ENCODE measurements around the gene DHFR2. TPM values are rescaled to one million over a fixed set of nuclear protein-coding genes. Genes with fewer than 3 reads are reported as not detected.
A peak's percentile ranks its signal among the peaks of the same experiment; 100 is the strongest.

The DHFR2 gene
- total and polyA plus RNA-seq, 4 donors = 3.5 to 8.1 (median 5.1) TPM

DNA sequence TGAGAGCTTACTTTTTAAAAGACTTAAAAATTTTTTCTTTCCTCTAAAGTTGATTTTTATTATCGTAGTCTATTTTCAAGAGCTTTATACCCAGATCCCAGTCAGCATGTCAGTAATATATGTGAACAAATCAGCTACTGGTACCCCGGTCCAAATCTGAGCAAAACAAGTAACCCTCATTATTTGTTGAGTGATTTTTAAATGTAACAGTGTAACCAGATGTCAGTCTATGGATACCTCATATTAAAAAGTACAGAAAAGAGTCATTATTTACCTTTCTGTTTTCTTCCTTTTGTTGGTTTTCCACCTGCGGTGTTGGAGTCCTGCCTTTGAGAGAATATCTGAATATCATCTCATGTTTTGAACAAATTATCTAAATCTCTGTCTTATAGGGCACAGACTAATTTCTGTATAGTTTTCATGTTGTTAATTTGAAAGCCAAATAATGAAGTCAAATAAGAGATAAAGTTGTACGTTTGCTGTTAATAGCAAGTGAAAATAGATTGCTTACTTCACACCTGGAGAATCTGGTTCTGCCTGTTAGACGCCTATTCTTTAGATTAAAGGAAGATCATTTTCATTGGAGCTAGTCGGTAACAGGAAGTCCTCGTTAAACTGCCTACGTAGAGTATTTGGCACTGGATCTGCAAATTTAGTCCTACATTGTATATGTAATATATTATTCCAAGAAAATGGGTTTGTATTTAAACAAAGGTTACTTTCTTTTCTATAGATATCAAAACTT, 34.5 kb downstream of the DHFR2 start, which contains the start of gene STX19:
Gene STX19, minus strand, starts transcription at position 505 of the 745 bp plus-strand sequence. CDS start 13,328 bp downstream, outside the sequence.
- DNase-seq = peak in 2 of 3 donors; percentile 68 to 86
- Histone ChIP-seq H3K36me3 (ENCODE audit: control insufficient read depth in 4 of 4, insufficient read depth in 4 of 4, low read length in 4 of 4) (no peaks in the 10 kb centered on the region), H3K27ac (ENCODE audit: low read depth in 1 of 2, low read length in 1 of 2) (no peak within 1 kb of the TSS), H3K9me3 (ENCODE audit: control insufficient read depth in 4 of 4, insufficient read depth in 3 of 4, low read length in 3 of 4) (no peaks in the 10 kb centered on the region), H3K4me1 (ENCODE audit: control insufficient read depth in 5 of 5, insufficient read depth in 5 of 5, low read length in 5 of 5) (no peaks in the 10 kb centered on the region), H3K4me3 (no peak within 1 kb of the TSS), H3K27me3 (ENCODE audit: control insufficient read depth in 3 of 3, insufficient read depth in 3 of 3, low read length in 2 of 3) (no peaks in the 10 kb centered on the region), H3K9ac (ENCODE audit: insufficient read depth in 1 of 2, low read length in 2 of 2) (peak within 1 kb of the TSS in 1 of 2 donors; percentile 35)
- WGBS, 2 donors = 56 to 78% methylated on average over 8 of the region's 8 CpGs
- no peak for ATAC-seq (ENCODE audit: insufficient read depth, low FRiP score)
- TF ChIP-seq, protein P1, sequence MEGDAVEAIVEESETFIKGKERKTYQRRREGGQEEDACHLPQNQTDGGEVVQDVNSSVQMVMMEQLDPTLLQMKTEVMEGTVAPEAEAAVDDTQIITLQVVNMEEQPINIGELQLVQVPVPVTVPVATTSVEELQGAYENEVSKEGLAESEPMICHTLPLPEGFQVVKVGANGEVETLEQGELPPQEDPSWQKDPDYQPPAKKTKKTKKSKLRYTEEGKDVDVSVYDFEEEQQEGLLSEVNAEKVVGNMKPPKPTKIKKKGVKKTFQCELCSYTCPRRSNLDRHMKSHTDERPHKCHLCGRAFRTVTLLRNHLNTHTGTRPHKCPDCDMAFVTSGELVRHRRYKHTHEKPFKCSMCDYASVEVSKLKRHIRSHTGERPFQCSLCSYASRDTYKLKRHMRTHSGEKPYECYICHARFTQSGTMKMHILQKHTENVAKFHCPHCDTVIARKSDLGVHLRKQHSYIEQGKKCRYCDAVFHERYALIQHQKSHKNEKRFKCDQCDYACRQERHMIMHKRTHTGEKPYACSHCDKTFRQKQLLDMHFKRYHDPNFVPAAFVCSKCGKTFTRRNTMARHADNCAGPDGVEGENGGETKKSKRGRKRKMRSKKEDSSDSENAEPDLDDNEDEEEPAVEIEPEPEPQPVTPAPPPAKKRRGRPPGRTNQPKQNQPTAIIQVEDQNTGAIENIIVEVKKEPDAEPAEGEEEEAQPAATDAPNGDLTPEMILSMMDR (IDR thresholded peaks at IDR 0.05; ENCODE audit: control extremely low read depth, extremely low read depth) = no peak

DNA sequence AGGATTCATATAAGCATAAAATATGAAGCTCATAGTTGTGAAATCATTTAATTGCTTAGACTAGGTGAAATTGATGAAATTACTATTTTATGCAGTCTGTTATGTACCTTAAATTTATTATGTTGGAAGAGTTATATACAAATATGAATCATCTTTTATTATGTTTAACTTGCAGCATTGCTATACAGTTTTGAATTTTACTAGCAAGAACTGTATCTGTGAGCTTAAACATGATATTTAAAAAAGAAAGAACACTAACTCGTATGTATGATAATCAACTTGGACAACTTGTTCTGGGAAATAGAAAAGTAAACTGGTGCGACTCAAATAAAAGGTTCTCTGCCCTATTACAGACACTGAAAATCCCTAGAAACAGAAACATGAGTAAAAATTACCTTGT, 36.1 kb downstream of the DHFR2 start:
- no peak overlapping the region for H3K9ac ChIP-seq (ENCODE audit: insufficient read depth in 1 of 2, low read length in 2 of 2)
- H3K27me3 ChIP-seq (ENCODE audit: control insufficient read depth in 3 of 3, insufficient read depth in 3 of 3, low read length in 2 of 3) = no peaks in the 10 kb centered on the region
- 71 to 88% methylated on average over 2 of the region's 2 CpGs for WGBS, 2 donors
- H3K9me3 ChIP-seq (ENCODE audit: control insufficient read depth in 4 of 4, insufficient read depth in 3 of 4, low read length in 3 of 4) = no peaks in the 10 kb centered on the region
- H3K27ac ChIP-seq (ENCODE audit: low read depth in 1 of 2, low read length in 1 of 2) = no peak overlapping the region
- no peaks in the 10 kb centered on the region for H3K36me3 ChIP-seq (ENCODE audit: control insufficient read depth in 4 of 4, insufficient read depth in 4 of 4, low read length in 4 of 4)
- H3K4me3 ChIP-seq = no peak overlapping the region
- no peak for DNase-seq
- TF ChIP-seq, protein P1 (IDR thresholded peaks at IDR 0.05; ENCODE audit: control extremely low read depth, extremely low read depth) = no peak
- ATAC-seq (ENCODE audit: insufficient read depth, low FRiP score) = no peak
- H3K4me1 ChIP-seq (ENCODE audit: control insufficient read depth in 5 of 5, insufficient read depth in 5 of 5, low read length in 5 of 5) = no peaks in the 10 kb centered on the region

- WGBS, 2 donors = 78 to 87% methylated on average over 3 of the region's 3 CpGs
- no peak overlapping the region for H3K9ac ChIP-seq (ENCODE audit: insufficient read depth in 1 of 2, low read length in 2 of 2)
- ATAC-seq (ENCODE audit: insufficient read depth, low FRiP score) (no peak), DNase-seq (no peak)
- no peaks in the 10 kb centered on the region for H3K4me1 ChIP-seq (ENCODE audit: control insufficient read depth in 5 of 5, insufficient read depth in 5 of 5, low read length in 5 of 5)
- H3K36me3 ChIP-seq (ENCODE audit: control insufficient read depth in 4 of 4, insufficient read depth in 4 of 4, low read length in 4 of 4) = no peaks in the 10 kb centered on the region
- H3K27ac ChIP-seq (ENCODE audit: low read depth in 1 of 2, low read length in 1 of 2) = no peak overlapping the region
- H3K27me3 ChIP-seq (ENCODE audit: control insufficient read depth in 3 of 3, insufficient read depth in 3 of 3, low read length in 2 of 3) = no peaks in the 10 kb centered on the region
- no peaks in the 10 kb centered on the region for H3K9me3 ChIP-seq (ENCODE audit: control insufficient read depth in 4 of 4, insufficient read depth in 3 of 4, low read length in 3 of 4)
- TF ChIP-seq, protein P1 (IDR thresholded peaks at IDR 0.05; ENCODE audit: control extremely low read depth, extremely low read depth) = no peak
- no peak overlapping the region for H3K4me3 ChIP-seq
Measured at GRCh38 chr3:94024385-94024784, 38.3 kb downstream of the DHFR2 start.

Data from lung (tissue), 12 donors.